K562 (cell line): Measurements from ENCODE around the gene PKIB. TPM values are rescaled to one million over a fixed set of nuclear protein-coding genes. Genes with fewer than 3 reads are reported as not detected.

Experiments used
- ATAC-seq: fragments of 200-7000 bp; cut with Tn5 transposase; 3 replicates; pipeline ENCODE4 v1.9.1; 2020; ENCODE audit warnings: moderate library complexity
- BruUV-seq: library from RNA; stranded (reverse); fragments of 400-500 nt; replicated peaks from 2 replicates; lab custom pipeline; 2021; lab: Mats Ljungman, UMichigan
- CTCF ChIA-PET: fragments of 300-600 bp; formaldehyde crosslinking; extraction: SDS; loops from one replicate; lab custom pipeline; 2021; ENCODE audit warnings: low intra/inter-chr PET ratio; lab: Yijun Ruan, JAX
- POLR2A ChIA-PET: fragments of 300-600, 350-650 bp; sonication (Branson Sonifier 250); formaldehyde crosslinking; extraction: SDS; loops from one replicate; lab custom pipeline; 2021; ENCODE audit warnings: antibody characterized with exemption, inconsistent platforms; lab: Yijun Ruan, JAX
- DNase-seq, 4 experiments: peaks; one replicate each; pipeline versions ENCODE4 v3.0.0 to v3.0.0-alpha.2; 2011 to 2018; ENCODE audit warnings: low spot score in 3 of 4, mixed read lengths in 3 of 4; ENCODE audit errors: extremely low read depth in 1 of 4
- FAIRE-seq: peaks from 2 replicates; lab custom pipeline; 2011; peaks lifted over from hg19 to GRCh38; lab: Jason Lieb, UNC
- H2AFZ ChIP-seq: 2 replicates; pipeline ENCODE4 v1.6.0; 2011; ENCODE audit warnings: low read depth, low read length, control low read depth, inconsistent platforms
- H3K27ac ChIP-seq: fragments of 200-600 bp; 3 replicates; pipeline ENCODE4 v1.8.0; 2011; ENCODE audit warnings: low read depth, mild to moderate bottlenecking, control low read depth, inconsistent platforms, low read length, moderate library complexity, mixed read lengths; ENCODE audit errors: extremely low read depth
- H3K27me3 ChIP-seq, 2 experiments: fragments of 300-600 bp in 1 of 2; 2 replicates in 1 of 2; 3 replicates in 1 of 2; pipeline versions ENCODE4 v1.6.0 to v1.8.0; 2011; ENCODE audit warnings: inconsistent platforms in 2 of 2, low read length in 2 of 2, mild to moderate bottlenecking in 1 of 2, mixed read lengths in 1 of 2, moderate library complexity in 1 of 2; ENCODE audit not compliant: control insufficient read depth in 2 of 2, insufficient read depth in 2 of 2
- H3K36me3 ChIP-seq: fragments of 300-600 bp; 3 replicates; pipeline ENCODE4 v1.8.0; 2011; ENCODE audit warnings: mild to moderate bottlenecking, low read length, inconsistent platforms; ENCODE audit not compliant: control insufficient read depth, insufficient read depth
- H3K4me1 ChIP-seq, 2 experiments: fragments of 200-600 bp in 1 of 2; replicated peaks in 1 of 2; 2 replicates in 1 of 2; 3 replicates in 1 of 2; pipeline versions ENCODE4 v1.5.1 to v1.8.0; 2011; ENCODE audit warnings: inconsistent platforms in 2 of 2, low read length in 2 of 2, mild to moderate bottlenecking in 1 of 2, mixed read lengths in 1 of 2, moderate library complexity in 1 of 2; ENCODE audit not compliant: control insufficient read depth in 2 of 2, insufficient read depth in 2 of 2
- H3K4me2 ChIP-seq: 2 replicates; pipeline ENCODE4 v1.6.1; 2011; ENCODE audit warnings: low read length, control low read depth, inconsistent platforms, mixed read lengths; ENCODE audit not compliant: insufficient read depth
- H3K4me3 ChIP-seq: fragments of 200-600 bp; sonication (generic), shearing (Covaris generic); 2 replicates; pipeline ENCODE4 v1.5.1; 2016; ENCODE audit warnings: control low read depth, inconsistent platforms
- H3K79me2 ChIP-seq: fragments of 200-600 bp; 3 replicates; pipeline ENCODE4 v1.8.0; 2011; ENCODE audit warnings: low read length, inconsistent platforms; ENCODE audit not compliant: control insufficient read depth, insufficient read depth
- H3K9ac ChIP-seq, 2 experiments: 2 replicates each; pipeline versions ENCODE4 v1.6.0 to v1.6.1; 2011; ENCODE audit warnings: low read depth in 2 of 2, low read length in 2 of 2, control low read depth in 1 of 2, inconsistent platforms in 1 of 2, mild to moderate bottlenecking in 1 of 2, mixed read lengths in 1 of 2; ENCODE audit not compliant: insufficient read depth in 1 of 2
- H3K9me1 ChIP-seq: one replicate; pipeline ENCODE4 v1.6.0; 2011; ENCODE audit warnings: inconsistent platforms, mild to moderate bottlenecking, low read length, moderate library complexity; ENCODE audit not compliant: control insufficient read depth, insufficient read depth
- H3K9me3 ChIP-seq: replicated peaks from 2 replicates; pipeline ENCODE4 v1.5.1; 2011; ENCODE audit warnings: low read depth, low read length, inconsistent platforms; ENCODE audit not compliant: control insufficient read depth, insufficient read depth
- H4K20me1 ChIP-seq: replicated peaks from 2 replicates; pipeline ENCODE4 v1.6.1; 2011; ENCODE audit warnings: low read length, inconsistent platforms, mixed read lengths; ENCODE audit not compliant: control insufficient read depth, insufficient read depth
- E2F5 ChIP-seq: sonication (generic); formaldehyde crosslinking; IDR thresholded peaks from 2 replicates; pipeline ENCODE4 v1.8.0; 2022; ENCODE audit warnings: mild to moderate bottlenecking, missing genetic modification reagents
- GTF3C2 ChIP-seq: IDR thresholded peaks from 3 replicates; pipeline ENCODE4 v1.6.1; 2011; ENCODE audit warnings: borderline replicate concordance, mild to moderate bottlenecking, moderate library complexity; ENCODE audit not compliant: insufficient read length; ENCODE audit errors: extremely low read depth
- HBP1 ChIP-seq: fragments of 450-650 bp; formaldehyde crosslinking; IDR thresholded peaks from 2 replicates; pipeline ENCODE4 v1.4.0; 2022; ENCODE audit warnings: missing genetic modification characterization
- RNF2 ChIP-seq: sonication (generic); IDR thresholded peaks from 2 replicates; pipeline ENCODE4 v1.6.1; 2016
- TRIM25 ChIP-seq: fragments of 450-650 bp; IDR thresholded peaks from 2 replicates; pipeline ENCODE4 v1.7.0; 2016; ENCODE audit warnings: borderline replicate concordance
- WGBS: fragments of 100-300 bp; shearing (Covaris generic); methylation state at CpG from one replicate; pipeline ENCODE4 v1.1.6; 2016; ENCODE audit warnings: low coverage, mixed read lengths; ENCODE audit not compliant: insufficient coverage; ENCODE audit errors: missing lambda C conversion rate; 5-methylcytosine and 5-hydroxymethylcytosine counted together
- in situ Hi-C: fragments of 300-500 bp; cut with MboI; formaldehyde crosslinking; loops from 4 replicates; pipeline ENCODE4 v1.15.0; 2018; ENCODE audit warnings: inconsistent platforms, mixed read lengths
- intact Hi-C: fragments of 100-400 bp; cut with micrococcal nuclease; formaldehyde crosslinking; loops from 2 replicates; pipeline ENCODE4 v1.14.2; 2022
- polyA plus RNA-seq, 8 experiments: library from polyadenylated mRNA; depleted of rRNA in 4 of 8; stranded (reverse) in 5 of 8; unstranded in 3 of 8; fragments of >200 nt; fragmentation: Nextera tagmentation in 2 of 8; fragmentation: Illumina TruSeq in 1 of 8; extraction: Ambion mirVana in 2 of 8; extraction: Trizol in 1 of 8; gene quantifications; 2 replicates each; pipeline versions ENCODE4 v1.2.1 to v1.2.3, GENCODE V29; 2011 to 2014; ENCODE audit warnings: inconsistent platforms in 1 of 8, missing spikeins in 1 of 8
- total RNA-seq, 7 experiments: library from RNA; depleted of rRNA in 6 of 7; stranded (reverse); fragments of >200 nt in 6 of 7; fragmentation: Illumina TruSeq in 2 of 7; extraction: Trizol in 2 of 7; gene quantifications; 2 replicates each; pipeline versions ENCODE4 v1.2.1 to v1.2.3, GENCODE V29; 2011 to 2021; ENCODE audit warnings: low replicate concordance in 1 of 7

The PKIB gene
- total and polyA plus RNA-seq, 9 of the 15 experiments (the other 6 are each of a cell fraction or from before 2014, with no cell fraction given) = 14.8 to 37.5 (median 27.4) TPM

GRCh38 chr6:122736616-122737015, 126.4 kb downstream of the PKIB start:
- BruUV-seq = no TSS peak
- Histone ChIP-seq H3K79me2 (no peaks in the 10 kb centered on the region), H3K4me3 (no peak overlapping the region), H4K20me1 (no peaks in the 10 kb centered on the region), H3K9ac (no peak overlapping the region), H3K36me3 (no peaks in the 10 kb centered on the region), H3K9me3 (no peaks in the 10 kb centered on the region), H2AFZ (no peak overlapping the region), H3K9me1 (no peaks in the 10 kb centered on the region), H3K4me1 (no peaks in the 10 kb centered on the region), H3K27me3 (no peaks in the 10 kb centered on the region), H3K4me2 (no peak overlapping the region), H3K27ac (no peak overlapping the region)
- WGBS = 13% methylated on average over 3 of the region's 3 CpGs
- FAIRE-seq (no peak), DNase-seq (no peak), ATAC-seq (no peak)
- ChIA-PET CTCF (no interaction called here), POLR2A (no interaction called here)
- intact Hi-C loops = no loop called here
- TF ChIP-seq TRIM25 = no peak
- TF ChIP-seq E2F5 (CRISPR knock-in tag) = no peak
- TF ChIP-seq GTF3C2 = no peak
- no peak for TF ChIP-seq RNF2
- no peak for TF ChIP-seq HBP1 (CRISPR knock-in tag)
- in situ Hi-C loops = loop anchor here (25.0 kb wide), 1 partner anchor 576 kb away; no protein-coding TSS in a partner anchor
